ENCODE results near the gene RARB.

DNA sequence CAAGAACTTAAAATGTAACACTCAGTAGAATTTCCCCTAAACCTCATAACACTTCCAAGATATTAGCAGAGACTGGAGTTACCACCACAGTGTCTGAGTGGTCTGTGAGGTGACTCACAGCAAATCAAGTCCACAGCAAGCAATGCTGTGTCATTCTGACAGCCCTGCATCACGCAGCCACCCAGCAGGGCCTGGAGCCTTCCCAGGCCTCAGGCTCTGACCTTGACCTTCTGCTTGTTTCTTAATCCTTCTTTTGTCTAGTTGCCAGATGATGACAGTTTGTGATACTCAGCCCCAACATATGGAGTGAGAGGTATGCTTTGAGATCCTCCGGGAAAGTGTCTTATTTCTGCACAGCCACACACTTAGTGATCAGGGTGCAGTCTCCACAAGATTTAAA lies 154.2 kb downstream of the RARB start:
- TF ChIP-seq, protein P1, sequence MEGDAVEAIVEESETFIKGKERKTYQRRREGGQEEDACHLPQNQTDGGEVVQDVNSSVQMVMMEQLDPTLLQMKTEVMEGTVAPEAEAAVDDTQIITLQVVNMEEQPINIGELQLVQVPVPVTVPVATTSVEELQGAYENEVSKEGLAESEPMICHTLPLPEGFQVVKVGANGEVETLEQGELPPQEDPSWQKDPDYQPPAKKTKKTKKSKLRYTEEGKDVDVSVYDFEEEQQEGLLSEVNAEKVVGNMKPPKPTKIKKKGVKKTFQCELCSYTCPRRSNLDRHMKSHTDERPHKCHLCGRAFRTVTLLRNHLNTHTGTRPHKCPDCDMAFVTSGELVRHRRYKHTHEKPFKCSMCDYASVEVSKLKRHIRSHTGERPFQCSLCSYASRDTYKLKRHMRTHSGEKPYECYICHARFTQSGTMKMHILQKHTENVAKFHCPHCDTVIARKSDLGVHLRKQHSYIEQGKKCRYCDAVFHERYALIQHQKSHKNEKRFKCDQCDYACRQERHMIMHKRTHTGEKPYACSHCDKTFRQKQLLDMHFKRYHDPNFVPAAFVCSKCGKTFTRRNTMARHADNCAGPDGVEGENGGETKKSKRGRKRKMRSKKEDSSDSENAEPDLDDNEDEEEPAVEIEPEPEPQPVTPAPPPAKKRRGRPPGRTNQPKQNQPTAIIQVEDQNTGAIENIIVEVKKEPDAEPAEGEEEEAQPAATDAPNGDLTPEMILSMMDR (IDR thresholded peaks at IDR 0.05) = no peak
- TF ChIP-seq EP300 (IDR thresholded peaks at IDR 0.05) (no peak), POLR2A (IDR thresholded peaks at IDR 0.05) (no peak)
